H1 (cell line): Measurements from ENCODE around the gene CDK16. TPM values are rescaled to one million over a fixed set of nuclear protein-coding genes. Genes with fewer than 3 reads are reported as not detected.

ENCODE experiments used
- CTCF ChIA-PET: fragments of 300-600 bp; sonication (Branson Sonifier 250); formaldehyde crosslinking; loops from one replicate; lab custom pipeline; 2021; ENCODE audit not compliant: partially characterized antibody; lab: Charles Lee
- POLR2A ChIA-PET: fragments of 300-600 bp; sonication (Branson Sonifier 250); formaldehyde crosslinking; loops from one replicate; lab custom pipeline; 2021; ENCODE audit warnings: inconsistent platforms; ENCODE audit not compliant: partially characterized antibody; lab: Charles Lee
- DNase-seq, 2 experiments: peaks; one replicate each; pipeline versions ENCODE4 v3.0.0 to v3.0.0-alpha.2; 2010 to 2022; ENCODE audit warnings: low spot score in 2 of 2, low read depth in 1 of 2, mixed read lengths in 1 of 2
- FAIRE-seq: peaks from 2 replicates; lab custom pipeline; 2011; peaks lifted over from hg19 to GRCh38; lab: Jason Lieb, UNC
- H2AFZ ChIP-seq: 2 replicates; pipeline ENCODE4 v1.8.1; 2012; ENCODE audit warnings: low read length, inconsistent platforms
- H2AK5ac ChIP-seq: 2 replicates; pipeline ENCODE4 v1.6.1; 2013; ENCODE audit warnings: low read depth, low read length
- H2BK120ac ChIP-seq: replicated peaks from 2 replicates; pipeline ENCODE3; 2013; ENCODE audit warnings: low read depth, low read length, inconsistent platforms
- H2BK12ac ChIP-seq: 2 replicates; pipeline ENCODE4 v1.6.1; 2013; ENCODE audit warnings: low read depth, low read length
- H2BK15ac ChIP-seq: 2 replicates; pipeline ENCODE4 v1.6.1; 2013; ENCODE audit warnings: low read length
- H2BK20ac ChIP-seq: 2 replicates; pipeline ENCODE4 v1.6.1; 2013; ENCODE audit warnings: low read length
- H2BK5ac ChIP-seq: 2 replicates; pipeline ENCODE4 v1.6.1; 2013; ENCODE audit warnings: low read depth, low read length
- H3K14ac ChIP-seq: 2 replicates; pipeline ENCODE4 v1.6.1; 2013; ENCODE audit warnings: inconsistent platforms; ENCODE audit not compliant: insufficient read length
- H3K18ac ChIP-seq: 2 replicates; pipeline ENCODE4 v1.6.1; 2013; ENCODE audit warnings: low read length; ENCODE audit errors: extremely low read depth
- H3K23ac ChIP-seq: 2 replicates; pipeline ENCODE4 v1.6.1; 2013; ENCODE audit warnings: inconsistent platforms; ENCODE audit not compliant: insufficient read length
- H3K23me2 ChIP-seq: 2 replicates; pipeline ENCODE4 v1.6.1; 2013; ENCODE audit warnings: low read depth, low read length
- H3K27ac ChIP-seq: 2 replicates; pipeline ENCODE4 v1.6.1; 2011; ENCODE audit warnings: low read depth, low read length, inconsistent platforms
- H3K27me3 ChIP-seq, 4 experiments: replicated peaks in 1 of 4; 1 replicate in 1 of 4; 2 replicates in 3 of 4; pipeline versions ENCODE4 v1.6.1 to v1.8.1; 2011 to 2013; ENCODE audit warnings: low read length in 3 of 4, mild to moderate bottlenecking in 3 of 4, inconsistent platforms in 2 of 4, mixed read lengths in 2 of 4, moderate library complexity in 1 of 4; ENCODE audit not compliant: control insufficient read depth in 3 of 4, insufficient read depth in 3 of 4; ENCODE audit errors: extremely low read depth in 1 of 4
- H3K36me3 ChIP-seq, 4 experiments: 2 replicates each; pipeline versions ENCODE4 v1.6.1 to v1.8.1; 2011 to 2013; ENCODE audit warnings: mild to moderate bottlenecking in 4 of 4, low read length in 3 of 4, moderate library complexity in 2 of 4, control low read depth in 1 of 4, inconsistent platforms in 1 of 4; ENCODE audit not compliant: insufficient read depth in 4 of 4, control insufficient read depth in 2 of 4
- H3K4ac ChIP-seq: replicated peaks from 2 replicates; pipeline ENCODE3; 2013; ENCODE audit warnings: low read length, low read depth, mixed read lengths, inconsistent platforms; ENCODE audit not compliant: insufficient read length
- H3K4me1 ChIP-seq, 4 experiments: replicated peaks in 1 of 4; 1 replicate in 1 of 4; 2 replicates in 3 of 4; pipeline versions ENCODE4 v1.6.1 to v1.8.1; 2011 to 2013; ENCODE audit warnings: low read length in 3 of 4, inconsistent platforms in 2 of 4, mixed read lengths in 1 of 4; ENCODE audit not compliant: insufficient read depth in 4 of 4, control insufficient read depth in 3 of 4
- H3K4me2 ChIP-seq, 2 experiments: 2 replicates each; pipeline versions ENCODE4 v1.6.1 to v1.8.1; 2011 to 2013; ENCODE audit warnings: low read depth in 2 of 2, low read length in 2 of 2, control low read depth in 1 of 2, inconsistent platforms in 1 of 2, mild to moderate bottlenecking in 1 of 2; ENCODE audit not compliant: insufficient read depth in 1 of 2
- H3K4me3 ChIP-seq, 4 experiments: fragments of 200-600, 300-600 bp in 1 of 4; sonication (generic), shearing (Covaris generic), sonication (Bioruptor Twin) in 1 of 4; 2 replicates each; pipeline versions ENCODE4 v1.5.1 to v1.8.1; 2011 to 2016; ENCODE audit warnings: low read length in 4 of 4, low read depth in 3 of 4, control low read depth in 2 of 4, inconsistent platforms in 2 of 4, mild to moderate bottlenecking in 2 of 4, mixed read lengths in 1 of 4, moderate library complexity in 1 of 4; ENCODE audit not compliant: insufficient read depth in 2 of 4; ENCODE audit errors: extremely low read depth in 1 of 4
- H3K56ac ChIP-seq: replicated peaks from 2 replicates; pipeline ENCODE3; 2013; ENCODE audit warnings: low read depth, mild to moderate bottlenecking, mixed read lengths, low read length, inconsistent platforms; ENCODE audit not compliant: insufficient read length
- H3K79me1 ChIP-seq: 2 replicates; pipeline ENCODE4 v1.6.1; 2013; ENCODE audit warnings: low read depth, low read length, control low read depth
- H3K79me2 ChIP-seq, 2 experiments: 2 replicates each; pipeline versions ENCODE4 v1.6.1 to v1.8.1; 2012 to 2013; ENCODE audit warnings: low read length in 2 of 2, mild to moderate bottlenecking in 2 of 2, inconsistent platforms in 1 of 2; ENCODE audit not compliant: insufficient read depth in 2 of 2, control insufficient read depth in 1 of 2
- H3K9ac ChIP-seq, 4 experiments: replicated peaks in 1 of 4; 1 replicate in 1 of 4; 2 replicates in 3 of 4; pipeline versions ENCODE4 v1.6.1 to v1.8.1; 2011 to 2013; ENCODE audit warnings: low read depth in 3 of 4, low read length in 3 of 4, control low read depth in 2 of 4, mild to moderate bottlenecking in 2 of 4, moderate library complexity in 2 of 4, inconsistent platforms in 1 of 4; ENCODE audit errors: extremely low read depth in 1 of 4
- H3K9me3 ChIP-seq, 2 experiments: 2 replicates each; pipeline versions ENCODE4 v1.6.1 to v1.8.1; 2012 to 2013; ENCODE audit warnings: mild to moderate bottlenecking in 2 of 2, moderate library complexity in 2 of 2, control low read depth in 1 of 2, inconsistent platforms in 1 of 2, low read depth in 1 of 2, low read length in 1 of 2, mixed read lengths in 1 of 2; ENCODE audit not compliant: insufficient read depth in 2 of 2
- H4K20me1 ChIP-seq, 2 experiments: replicated peaks in 1 of 2; 2 replicates each; pipeline versions ENCODE3 to v1.8.1; 2011 to 2013; ENCODE audit warnings: inconsistent platforms in 2 of 2, low read length in 2 of 2, mild to moderate bottlenecking in 1 of 2; ENCODE audit not compliant: insufficient read depth in 2 of 2, control insufficient read depth in 1 of 2
- H4K5ac ChIP-seq: 2 replicates; pipeline ENCODE4 v1.6.1; 2013; ENCODE audit warnings: low read length, low read depth, mixed read lengths, inconsistent platforms; ENCODE audit not compliant: insufficient read length
- H4K8ac ChIP-seq: 2 replicates; pipeline ENCODE4 v1.8.0; 2013; ENCODE audit warnings: mild to moderate bottlenecking, moderate library complexity, low read length, inconsistent platforms; ENCODE audit not compliant: insufficient read depth; ENCODE audit errors: extremely low read depth
- H4K91ac ChIP-seq: replicated peaks from 2 replicates; pipeline ENCODE3; 2013; ENCODE audit warnings: low read length, mixed read lengths, inconsistent platforms; ENCODE audit not compliant: insufficient read length
- EP300 ChIP-seq, 2 experiments: IDR thresholded peaks; 1 replicate in 1 of 2; 2 replicates in 1 of 2; pipeline ENCODE4 v1.6.1; 2011 to 2012; ENCODE audit warnings: low read depth in 2 of 2, low read length in 2 of 2, mild to moderate bottlenecking in 2 of 2, borderline replicate concordance in 1 of 2, inconsistent platforms in 1 of 2, moderate library complexity in 1 of 2
- HDAC6 ChIP-seq: IDR thresholded peaks from one replicate; pipeline ENCODE4 v1.7.1; 2012; ENCODE audit warnings: low read depth, mild to moderate bottlenecking, inconsistent platforms, low read length, moderate library complexity
- POU5F1 ChIP-seq: IDR thresholded peaks from 2 replicates; pipeline ENCODE4 v1.6.1; 2011; ENCODE audit warnings: low read depth, mild to moderate bottlenecking, low read length, moderate library complexity
- SP2 ChIP-seq: IDR thresholded peaks from 2 replicates; pipeline ENCODE4 v1.6.1; 2012; ENCODE audit warnings: mild to moderate bottlenecking, low read length, inconsistent platforms
- TAF7 ChIP-seq: optimal IDR thresholded peaks from 2 replicates; pipeline ENCODE3; 2011; ENCODE audit warnings: low read depth, mild to moderate bottlenecking, inconsistent platforms, low read length, moderate library complexity, borderline replicate concordance
- YY1 ChIP-seq: IDR thresholded peaks from 2 replicates; pipeline ENCODE4 v1.6.1; 2011; ENCODE audit warnings: low read depth, mild to moderate bottlenecking, low read length
- WGBS, 2 experiments: shearing (Covaris generic) in 1 of 2; methylation state at CpG; one replicate each; pipeline versions ENCODE4 v1.1.6 to v1.1.7; 2013 to 2015; ENCODE audit warnings: low lambda C conversion rate in 2 of 2, mixed read lengths in 2 of 2, inconsistent platforms in 1 of 2, low coverage in 1 of 2, missing lambda C conversion rate in 1 of 2; ENCODE audit not compliant: insufficient replicate concordance in 2 of 2, insufficient coverage in 1 of 2, insufficient read length in 1 of 2; ENCODE audit errors: extremely low coverage in 1 of 2, missing lambda C conversion rate in 1 of 2; 5-methylcytosine and 5-hydroxymethylcytosine counted together
- polyA plus RNA-seq, 7 experiments: library from polyadenylated mRNA; depleted of rRNA in 3 of 7; stranded (reverse) in 5 of 7; unstranded in 2 of 7; fragments of >200 nt in 5 of 7; fragments of 200-250 nt in 2 of 7; gene quantifications; 1 replicate in 5 of 7; 2 replicates in 1 of 7; 4 replicates in 1 of 7; pipeline versions ENCODE4 v1.2.1 to v1.2.3, GENCODE V29; 2011 to 2013; ENCODE audit warnings: missing spikeins in 2 of 7, mixed read lengths in 2 of 7
- total RNA-seq: library from RNA; stranded (reverse); fragmentation: NEBNext Ultra II Directional; extraction: Animal tissue kit (Norgen Biotek cat#: 25700); gene quantifications from 2 replicates; pipeline ENCODE4 v1.2.1, GENCODE V29; 2021

The CDK16 gene
- total and polyA plus RNA-seq, 2 of the 8 experiments (the other 6 are each of a cell fraction or from before 2014, with no cell fraction given): 124 to 204 TPM

GRCh38 chrX:47189906-47190305 is 28.6 kb upstream of the CDK16 start:
- WGBS, 2 experiments: 66% methylated on average over 19 of the region's 19 CpGs; no CpG with 5 or more reads in 1 of the 2 experiments

More at GRCh38 chrX:47189906-47190305, 28.6 kb upstream of the CDK16 start:
- no peak overlapping the region for H2BK12ac ChIP-seq
- H2BK20ac ChIP-seq: no peak overlapping the region
- H3K23ac ChIP-seq: no peak overlapping the region
- POLR2A ChIA-PET: interaction anchor here (0.7 to 2.0 kb wide), 8 partner anchors 13 to 193 kb away, joined by 3 to 11 read pairs (median 4); partner anchors contain the start of genes CDK16 and USP11
- peaks cover 2% of the 10 kb centered on the region; the same call in 1 of the 2 replicates for H3K23me2 ChIP-seq
- CTCF ChIA-PET: interaction anchor here (0.9 kb wide), 1 partner anchor 334 kb away, joined by 3 read pairs; no protein-coding TSS in a partner anchor
- no peak overlapping the region for H2AFZ ChIP-seq
- no peak overlapping the region for H2BK15ac ChIP-seq
- no peaks in the 10 kb centered on the region for H3K27me3 ChIP-seq
- FAIRE-seq (no peak), DNase-seq (no peak)
- H4K8ac ChIP-seq: no peak overlapping the region
- no peak overlapping the region for H2AK5ac ChIP-seq
- no peak overlapping the region for H3K56ac ChIP-seq
- peaks cover 3 to 11% of the 10 kb centered on the region in 2 experiments; a peak in 2 of 4 replicates for H3K79me2 ChIP-seq
- peaks cover 0 to 7% (median 5%) of the 10 kb centered on the region in 4 experiments; a peak in 6 of 7 replicates for H3K4me1 ChIP-seq
- no peaks in the 10 kb centered on the region for H3K79me1 ChIP-seq
- H4K91ac ChIP-seq: no peak overlapping the region
- H2BK120ac ChIP-seq: no peak overlapping the region
- no peak overlapping the region for H3K27ac ChIP-seq
- peak overlapping the region in 1 of 4 experiments; percentile 86; a peak in 1 of 8 replicates for H3K4me3 ChIP-seq
- TF ChIP-seq HDAC6: no peak
- TF ChIP-seq POU5F1: no peak
- TF ChIP-seq SP2: no peak
- no peak for TF ChIP-seq EP300 (IDR thresholded peaks at IDR 0.05; ENCODE audit: borderline replicate concordance in 1 of 2, low read depth in 2 of 2, low read length in 2 of 2)
- TF ChIP-seq TAF7: no peak
- no peak for TF ChIP-seq YY1
- H3K36me3 ChIP-seq: peaks cover 0 to 20% (median 6%) of the 10 kb centered on the region in 4 experiments; a peak in 5 of 8 replicates
- H3K9me3 ChIP-seq: no peaks in the 10 kb centered on the region
- H3K9ac ChIP-seq: no peak overlapping the region
- H3K18ac ChIP-seq: no peak overlapping the region
- H3K4me2 ChIP-seq: peak overlapping the region in 1 of 2 experiments; percentile 93; a peak in 2 of 4 replicates
- no peak overlapping the region for H2BK5ac ChIP-seq
- H4K20me1 ChIP-seq: peaks cover 2 to 7% of the 10 kb centered on the region in 2 experiments
- no peak overlapping the region for H3K14ac ChIP-seq
- H4K5ac ChIP-seq: no peak overlapping the region
- H3K4ac ChIP-seq: no peak overlapping the region
